Ovary (tissue), 3 donors: Measurements from ENCODE around the gene TRIO.

Experiments
- CTCF ChIP-seq, 3 donors: fragments of 450-650 bp in 2 of 3; fragments of 200-600 bp in 1 of 3; IDR thresholded peaks; one replicate each; pipeline versions ENCODE4 v1.5.1 to v1.8.0; 2016 to 2022; ENCODE audit warnings: antibody characterized with exemption in 3 of 3, mild to moderate bottlenecking in 1 of 3
- EP300 ChIP-seq: sonication (generic); formaldehyde crosslinking; IDR thresholded peaks from one replicate; pipeline ENCODE4 v1.6.1; 2017; ENCODE audit warnings: antibody characterized with exemption
- POLR2A ChIP-seq: fragments of 450-650 bp; IDR thresholded peaks from one replicate; pipeline ENCODE4 v1.6.1; 2017; ENCODE audit warnings: antibody characterized with exemption, mild to moderate bottlenecking, moderate library complexity
- donor health status: DM: no; HTN: no; CAD: no.

- TF ChIP-seq CTCF (IDR thresholded peaks at IDR 0.05), result no peak
- TF ChIP-seq EP300, result no peak
- no peak for TF ChIP-seq POLR2A
Observed at GRCh38 chr5:14313986-14314690, 171.0 kb downstream of the TRIO start.
